ENCODE data around the gene TJP3. TPM values are rescaled to one million over a fixed set of nuclear protein-coding genes. Genes with fewer than 3 reads are reported as not detected.

Gene TJP3
- total RNA-seq, 1 experiment from 2014 or later: not detected

DNA sequence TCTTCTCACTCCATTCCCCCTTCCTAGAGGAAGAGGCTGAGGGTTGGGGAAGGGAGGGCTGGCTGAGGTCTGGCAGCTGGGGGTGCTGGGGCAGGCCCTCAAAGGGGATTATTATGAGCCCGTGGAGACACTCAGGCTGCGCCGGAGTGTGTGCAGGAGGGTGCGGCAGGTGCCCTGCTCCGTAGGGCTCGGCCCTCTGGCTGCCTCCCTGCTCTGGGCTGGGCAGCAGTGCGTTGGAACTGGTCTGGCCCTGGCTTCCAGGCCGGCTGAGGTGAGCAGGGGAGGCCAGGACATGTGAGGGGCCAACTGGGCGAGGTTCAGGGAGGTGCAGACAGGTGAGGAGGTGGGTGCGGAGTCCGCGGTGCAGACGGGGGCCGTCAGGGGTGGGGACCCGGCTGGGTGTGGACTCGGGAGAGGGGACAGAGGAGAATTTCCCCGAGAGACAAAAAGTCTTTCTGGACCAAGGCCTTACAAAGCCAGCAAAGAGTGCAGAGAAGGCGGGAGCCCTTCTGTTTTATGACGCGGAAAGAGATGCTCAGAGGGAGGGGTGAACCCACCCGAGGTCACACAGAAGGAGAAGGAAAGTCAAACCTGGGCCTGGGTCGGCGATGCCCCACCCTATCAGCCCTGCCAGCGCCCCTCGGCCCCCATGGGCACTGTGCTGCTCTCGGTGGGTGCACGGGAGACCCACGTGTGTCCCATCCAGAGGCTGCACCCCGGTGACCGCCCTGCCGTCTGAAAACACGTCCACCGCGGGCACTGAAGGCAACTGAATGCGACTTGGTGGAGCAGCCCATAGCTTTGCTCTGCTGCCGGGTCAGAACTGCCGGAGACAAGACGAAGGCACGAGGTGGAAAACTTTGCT, 38.9 kb upstream of the TJP3 start:
- no peaks in the 10 kb centered on the region for H3K9me3 ChIP-seq (ENCODE audit: low read depth, low read length, poor library complexity, severe bottlenecking)
- H3K36me3 ChIP-seq (ENCODE audit: insufficient read depth, low read length, poor library complexity, severe bottlenecking): no peaks in the 10 kb centered on the region
- H3K4me1 ChIP-seq (ENCODE audit: insufficient read depth, low read length, poor library complexity, severe bottlenecking): peaks cover 12% of the 10 kb centered on the region
- ChIA-PET CTCF (no interaction called here), POLR2A (ENCODE audit: low non-redundant PET) (no interaction called here)
- BruUV-seq (replicated peaks): no TSS peak
- H3K27me3 ChIP-seq (replicated peaks; ENCODE audit: insufficient read depth, low read depth, low read length, poor library complexity): no peaks in the 10 kb centered on the region
- TF ChIP-seq EZH2 (IDR thresholded peaks at IDR 0.05; ENCODE audit: borderline replicate concordance, low read depth, low read length, poor library complexity, severe bottlenecking): no peak
- TF ChIP-seq, protein P1, sequence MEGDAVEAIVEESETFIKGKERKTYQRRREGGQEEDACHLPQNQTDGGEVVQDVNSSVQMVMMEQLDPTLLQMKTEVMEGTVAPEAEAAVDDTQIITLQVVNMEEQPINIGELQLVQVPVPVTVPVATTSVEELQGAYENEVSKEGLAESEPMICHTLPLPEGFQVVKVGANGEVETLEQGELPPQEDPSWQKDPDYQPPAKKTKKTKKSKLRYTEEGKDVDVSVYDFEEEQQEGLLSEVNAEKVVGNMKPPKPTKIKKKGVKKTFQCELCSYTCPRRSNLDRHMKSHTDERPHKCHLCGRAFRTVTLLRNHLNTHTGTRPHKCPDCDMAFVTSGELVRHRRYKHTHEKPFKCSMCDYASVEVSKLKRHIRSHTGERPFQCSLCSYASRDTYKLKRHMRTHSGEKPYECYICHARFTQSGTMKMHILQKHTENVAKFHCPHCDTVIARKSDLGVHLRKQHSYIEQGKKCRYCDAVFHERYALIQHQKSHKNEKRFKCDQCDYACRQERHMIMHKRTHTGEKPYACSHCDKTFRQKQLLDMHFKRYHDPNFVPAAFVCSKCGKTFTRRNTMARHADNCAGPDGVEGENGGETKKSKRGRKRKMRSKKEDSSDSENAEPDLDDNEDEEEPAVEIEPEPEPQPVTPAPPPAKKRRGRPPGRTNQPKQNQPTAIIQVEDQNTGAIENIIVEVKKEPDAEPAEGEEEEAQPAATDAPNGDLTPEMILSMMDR (conservative IDR thresholded peaks at IDR 0.05; ENCODE audit: low read depth, low read length): no peak
- intact Hi-C loops (cut with micrococcal nuclease; ENCODE audit: unreplicated experiment): no loop called here
- H3K27ac ChIP-seq (ENCODE audit: low read depth, low read length, poor library complexity, severe bottlenecking): no peak overlapping the region
- H3K4me3 ChIP-seq (ENCODE audit: low read depth, low read length, poor library complexity, severe bottlenecking): no peak overlapping the region
- DNase-seq (ENCODE audit: low spot score): no peak

DNA sequence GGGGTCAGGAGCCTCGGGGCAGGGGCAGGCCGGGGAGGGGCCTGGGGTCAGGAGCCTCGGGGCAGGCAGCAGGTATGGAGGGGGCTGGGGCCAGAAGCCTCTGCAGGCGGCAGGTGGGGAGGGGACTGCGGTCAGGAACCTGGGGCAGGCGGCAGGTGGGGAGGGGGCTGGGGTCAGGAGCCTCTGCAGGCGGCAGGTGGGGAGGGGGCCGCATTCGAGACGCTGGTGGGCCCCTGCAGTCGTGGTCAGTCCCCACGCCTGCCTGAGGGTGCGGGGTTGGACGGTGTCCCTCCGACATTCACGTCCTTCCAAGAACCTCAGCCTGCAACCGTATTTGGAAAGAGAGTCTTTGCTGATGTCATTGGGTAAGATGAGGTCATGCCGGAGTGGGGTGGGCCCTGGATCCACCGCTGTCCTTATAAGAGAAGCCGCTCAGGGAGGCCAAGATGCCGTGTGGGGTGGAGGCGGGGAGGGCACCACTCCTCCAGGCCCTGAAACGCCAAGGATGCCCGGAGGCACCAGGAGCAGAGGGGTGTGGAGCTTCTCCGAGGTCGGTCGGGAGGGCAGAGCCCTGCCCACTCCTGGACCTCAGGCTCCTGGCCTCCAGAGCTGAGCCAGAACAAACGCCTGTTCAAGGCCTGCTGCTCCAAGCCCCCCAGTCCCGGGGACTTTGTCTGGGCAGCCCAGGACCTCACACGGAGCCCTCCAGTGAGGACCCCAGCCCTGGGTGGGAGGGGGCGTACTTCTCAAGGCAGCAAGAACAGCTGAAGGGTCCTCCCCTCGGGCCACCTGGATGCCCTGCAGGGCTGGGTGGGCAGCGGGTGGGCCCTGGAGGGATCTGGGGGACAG, 38.0 kb upstream of the TJP3 start:
- Histone ChIP-seq H3K9me3 (ENCODE audit: low read depth, low read length, poor library complexity, severe bottlenecking) (no peaks in the 10 kb centered on the region), H3K27me3 (replicated peaks; ENCODE audit: insufficient read depth, low read depth, low read length, poor library complexity) (no peaks in the 10 kb centered on the region), H3K4me1 (ENCODE audit: insufficient read depth, low read length, poor library complexity, severe bottlenecking) (peaks cover 12% of the 10 kb centered on the region), H3K27ac (ENCODE audit: low read depth, low read length, poor library complexity, severe bottlenecking) (no peak overlapping the region), H3K4me3 (ENCODE audit: low read depth, low read length, poor library complexity, severe bottlenecking) (no peak overlapping the region), H3K36me3 (ENCODE audit: insufficient read depth, low read length, poor library complexity, severe bottlenecking) (no peaks in the 10 kb centered on the region)
- ChIA-PET CTCF (no interaction called here), POLR2A (ENCODE audit: low non-redundant PET) (no interaction called here)
- TF ChIP-seq, protein P1 (conservative IDR thresholded peaks at IDR 0.05; ENCODE audit: low read depth, low read length): no peak
- TF ChIP-seq EZH2 (IDR thresholded peaks at IDR 0.05; ENCODE audit: borderline replicate concordance, low read depth, low read length, poor library complexity, severe bottlenecking): no peak
- peak; percentile 26 for DNase-seq (ENCODE audit: low spot score)
- intact Hi-C loops (cut with micrococcal nuclease; ENCODE audit: unreplicated experiment): no loop called here
- no TSS peak for BruUV-seq (replicated peaks)

DNA sequence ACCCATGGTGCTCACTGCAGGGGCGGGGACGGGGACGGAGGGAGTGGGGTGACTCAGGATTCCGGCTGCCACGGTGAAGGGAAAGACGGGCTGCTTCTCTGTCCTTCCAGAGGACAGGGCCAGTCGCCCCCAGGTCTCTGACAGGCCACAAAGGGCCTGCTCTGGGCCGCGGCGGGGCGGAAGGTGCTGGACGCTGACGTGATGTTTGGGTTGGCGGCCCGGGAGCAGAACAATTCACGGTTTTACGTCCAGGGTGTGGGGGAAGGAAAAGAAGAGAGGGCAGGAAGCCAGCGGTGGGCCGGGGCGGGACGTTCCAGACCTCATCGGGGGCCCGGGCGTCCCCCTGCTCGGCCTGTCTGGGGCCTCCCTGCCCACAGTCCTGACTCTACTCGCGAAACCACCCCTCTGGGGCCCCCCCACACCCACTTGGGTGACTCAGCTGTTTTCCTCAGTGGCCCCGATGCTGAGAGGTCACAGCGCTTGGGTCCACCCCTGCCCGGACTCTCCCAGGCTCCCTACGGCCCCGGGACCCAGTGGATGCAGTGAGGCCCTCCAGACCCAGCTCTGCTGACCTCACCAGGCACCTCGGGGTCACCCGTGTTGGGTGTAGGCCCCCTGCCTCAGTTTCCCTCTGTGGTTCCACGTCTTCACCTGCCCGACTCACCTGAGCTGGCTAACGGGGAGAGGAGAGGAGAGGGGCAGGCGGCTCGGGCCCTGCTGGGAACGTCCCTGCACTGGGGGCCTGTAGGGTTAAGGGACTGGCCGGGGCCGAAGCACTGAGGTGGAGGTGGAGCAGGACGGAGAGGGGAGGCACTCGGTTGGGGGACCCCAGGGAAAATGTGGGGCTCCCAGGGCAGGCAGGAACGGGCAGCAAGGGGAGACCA, 37.1 kb upstream of the TJP3 start:
- no TSS peak for BruUV-seq (replicated peaks)
- no peak for DNase-seq (ENCODE audit: low spot score)
- Histone ChIP-seq H3K27ac (ENCODE audit: low read depth, low read length, poor library complexity, severe bottlenecking) (peak overlapping the region; percentile 67), H3K36me3 (ENCODE audit: insufficient read depth, low read length, poor library complexity, severe bottlenecking) (no peaks in the 10 kb centered on the region), H3K9me3 (ENCODE audit: low read depth, low read length, poor library complexity, severe bottlenecking) (no peaks in the 10 kb centered on the region), H3K4me3 (ENCODE audit: low read depth, low read length, poor library complexity, severe bottlenecking) (no peak overlapping the region), H3K27me3 (replicated peaks; ENCODE audit: insufficient read depth, low read depth, low read length, poor library complexity) (no peaks in the 10 kb centered on the region), H3K4me1 (ENCODE audit: insufficient read depth, low read length, poor library complexity, severe bottlenecking) (peaks cover 12% of the 10 kb centered on the region)
- POLR2A ChIA-PET (ENCODE audit: low non-redundant PET): no interaction called here
- TF ChIP-seq, protein P1 (conservative IDR thresholded peaks at IDR 0.05; ENCODE audit: low read depth, low read length): no peak
- no peak for TF ChIP-seq EZH2 (IDR thresholded peaks at IDR 0.05; ENCODE audit: borderline replicate concordance, low read depth, low read length, poor library complexity, severe bottlenecking)
- intact Hi-C loops (cut with micrococcal nuclease; ENCODE audit: unreplicated experiment): no loop called here
- CTCF ChIA-PET: interaction anchor here (0.6 kb wide), 1 partner anchor 43 kb away, joined by 3 read pairs; no protein-coding TSS in a partner anchor
